22Rv1 (cell line): ENCODE results near the gene OR52N1.

ENCODE experiments used
- ZFX ChIP-seq: fragments of 450-650 bp; IDR thresholded peaks from 2 replicates; pipeline ENCODE4 v1.6.1; 2017; ENCODE audit warnings: antibody characterized with exemption, borderline replicate concordance
- TF ChIP-seq, protein P1 (sequence below): fragments of 450-650 bp; IDR thresholded peaks from 2 replicates; pipeline ENCODE4 v1.5.1; 2017; ENCODE audit warnings: mild to moderate bottlenecking

DNA sequence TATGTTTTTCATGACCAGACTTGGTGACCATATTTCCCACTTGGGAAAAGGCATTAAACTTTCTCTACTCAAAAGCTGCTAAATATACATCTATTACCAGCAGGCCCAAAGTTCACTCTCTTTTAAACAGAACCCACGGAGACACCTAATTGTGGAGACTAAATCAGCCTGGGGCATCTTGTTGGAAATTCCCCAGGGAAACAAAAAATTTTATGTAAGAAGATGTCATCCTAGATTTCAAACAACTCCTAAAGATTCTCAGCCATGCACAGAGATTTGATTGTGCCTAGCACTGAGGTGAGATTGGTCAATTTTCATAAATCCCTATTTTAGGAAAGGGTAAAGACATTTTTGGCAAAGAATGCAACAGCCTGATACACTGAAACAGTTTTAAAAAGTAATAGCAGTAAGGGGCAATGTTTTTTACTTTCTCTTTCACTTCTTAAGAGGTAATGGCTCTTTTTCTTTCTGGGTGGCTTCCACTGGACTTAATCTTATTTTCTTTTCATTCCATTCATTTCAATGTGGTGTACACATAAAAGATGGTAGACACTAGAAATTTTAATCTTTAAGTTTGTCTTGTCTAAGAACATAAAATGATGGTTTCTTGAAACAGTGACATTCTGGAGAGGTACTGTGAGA is 27.3 kb upstream of the OR52N1 start:
- TF ChIP-seq, protein P1, sequence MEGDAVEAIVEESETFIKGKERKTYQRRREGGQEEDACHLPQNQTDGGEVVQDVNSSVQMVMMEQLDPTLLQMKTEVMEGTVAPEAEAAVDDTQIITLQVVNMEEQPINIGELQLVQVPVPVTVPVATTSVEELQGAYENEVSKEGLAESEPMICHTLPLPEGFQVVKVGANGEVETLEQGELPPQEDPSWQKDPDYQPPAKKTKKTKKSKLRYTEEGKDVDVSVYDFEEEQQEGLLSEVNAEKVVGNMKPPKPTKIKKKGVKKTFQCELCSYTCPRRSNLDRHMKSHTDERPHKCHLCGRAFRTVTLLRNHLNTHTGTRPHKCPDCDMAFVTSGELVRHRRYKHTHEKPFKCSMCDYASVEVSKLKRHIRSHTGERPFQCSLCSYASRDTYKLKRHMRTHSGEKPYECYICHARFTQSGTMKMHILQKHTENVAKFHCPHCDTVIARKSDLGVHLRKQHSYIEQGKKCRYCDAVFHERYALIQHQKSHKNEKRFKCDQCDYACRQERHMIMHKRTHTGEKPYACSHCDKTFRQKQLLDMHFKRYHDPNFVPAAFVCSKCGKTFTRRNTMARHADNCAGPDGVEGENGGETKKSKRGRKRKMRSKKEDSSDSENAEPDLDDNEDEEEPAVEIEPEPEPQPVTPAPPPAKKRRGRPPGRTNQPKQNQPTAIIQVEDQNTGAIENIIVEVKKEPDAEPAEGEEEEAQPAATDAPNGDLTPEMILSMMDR: no peak
- TF ChIP-seq ZFX: no peak
